DND-41 (cell line): ENCODE measurements around the gene KCNMA1.

ENCODE experiments used
- CTCF ChIP-seq: IDR thresholded peaks from 2 replicates; pipeline ENCODE4 v1.5.1; 2012; ENCODE audit warnings: borderline replicate concordance, low read length, moderate library complexity, mild to moderate bottlenecking; ENCODE audit not compliant: poor library complexity, severe bottlenecking; ENCODE audit errors: extremely low read depth
- EZH2 ChIP-seq: IDR thresholded peaks from 3 replicates; pipeline ENCODE4 v1.6.1; 2012; ENCODE audit warnings: borderline replicate concordance, low read depth, mild to moderate bottlenecking, moderate library complexity, low read length, inconsistent platforms; ENCODE audit not compliant: severe bottlenecking

GRCh38 chr10:77311186-77311585 is 326.4 kb downstream of the KCNMA1 start:
- TF ChIP-seq CTCF: no peak
- TF ChIP-seq EZH2: no peak
